HepG2 (cell line): Measurements from ENCODE around the gene PEMT. TPM values are rescaled to one million over a fixed set of nuclear protein-coding genes. Genes with fewer than 3 reads are reported as not detected.

Experiments
- HNF1A ChIP-seq, 2 experiments: sonication (generic) in 1 of 2; formaldehyde crosslinking in 1 of 2; IDR thresholded peaks; 2 replicates each; pipeline versions ENCODE4 v1.4.0 to v1.6.1; 2016 to 2020; ENCODE audit warnings: borderline replicate concordance in 1 of 2, low read depth in 1 of 2, mild to moderate bottlenecking in 1 of 2, missing genetic modification reagents in 1 of 2
- RARA ChIP-seq: IDR thresholded peaks from 2 replicates; pipeline ENCODE4 v1.6.1; 2016; ENCODE audit warnings: missing genetic modification reagents, missing compliant biosample characterization
- ZFP90 ChIP-seq: sonication (generic); formaldehyde crosslinking; IDR thresholded peaks from 2 replicates; pipeline ENCODE4 v1.8.0; 2022; ENCODE audit warnings: missing genetic modification reagents, mild to moderate bottlenecking, inconsistent platforms, borderline replicate concordance
- ZNF512B ChIP-seq: sonication (generic); formaldehyde crosslinking; IDR thresholded peaks from 2 replicates; pipeline ENCODE4 v1.5.1; 2020; ENCODE audit warnings: missing genetic modification reagents, mild to moderate bottlenecking, borderline replicate concordance
- ZNF691 ChIP-seq: sonication (generic); formaldehyde crosslinking; IDR thresholded peaks from 2 replicates; pipeline ENCODE4 v1.4.0; 2020; ENCODE audit warnings: missing genetic modification reagents, low read depth, mild to moderate bottlenecking, borderline replicate concordance
- polyA plus RNA-seq, 8 experiments: library from polyadenylated mRNA; depleted of rRNA in 3 of 8; stranded (reverse) in 7 of 8; unstranded in 1 of 8; fragments of >200 nt; fragmentation: Illumina TruSeq in 4 of 8; extraction: Trizol in 4 of 8; gene quantifications; 2 replicates each; pipeline versions ENCODE4 v1.2.1 to v1.2.3, GENCODE V29; 2011 to 2016; ENCODE audit warnings: low read depth in 4 of 8, missing spikeins in 1 of 8, mixed read lengths in 1 of 8; ENCODE audit not compliant: insufficient read depth in 1 of 8
- total RNA-seq, 5 experiments: library from RNA; depleted of rRNA; stranded (reverse); fragments of >200 nt; fragmentation: Illumina TruSeq; extraction: Trizol; gene quantifications; 2 replicates each; pipeline ENCODE4 v1.2.3, GENCODE V29; 2016; ENCODE audit warnings: low read depth in 1 of 5
- TF ChIP-seq, protein P1 (sequence below): IDR thresholded peaks from 2 replicates; pipeline ENCODE4 v1.4.0; 2020; ENCODE audit warnings: mild to moderate bottlenecking, missing genetic modification reagents
- TF ChIP-seq, protein P2 (sequence below): sonication (generic); formaldehyde crosslinking; IDR thresholded peaks from 2 replicates; pipeline ENCODE4 v1.4.0; 2020; ENCODE audit warnings: missing genetic modification reagents

Gene PEMT
- total and polyA plus RNA-seq, 2 of the 13 experiments (the other 11 are each of a cell fraction or from before 2014, with no cell fraction given), result 31.7 to 43.6 TPM

DNA sequence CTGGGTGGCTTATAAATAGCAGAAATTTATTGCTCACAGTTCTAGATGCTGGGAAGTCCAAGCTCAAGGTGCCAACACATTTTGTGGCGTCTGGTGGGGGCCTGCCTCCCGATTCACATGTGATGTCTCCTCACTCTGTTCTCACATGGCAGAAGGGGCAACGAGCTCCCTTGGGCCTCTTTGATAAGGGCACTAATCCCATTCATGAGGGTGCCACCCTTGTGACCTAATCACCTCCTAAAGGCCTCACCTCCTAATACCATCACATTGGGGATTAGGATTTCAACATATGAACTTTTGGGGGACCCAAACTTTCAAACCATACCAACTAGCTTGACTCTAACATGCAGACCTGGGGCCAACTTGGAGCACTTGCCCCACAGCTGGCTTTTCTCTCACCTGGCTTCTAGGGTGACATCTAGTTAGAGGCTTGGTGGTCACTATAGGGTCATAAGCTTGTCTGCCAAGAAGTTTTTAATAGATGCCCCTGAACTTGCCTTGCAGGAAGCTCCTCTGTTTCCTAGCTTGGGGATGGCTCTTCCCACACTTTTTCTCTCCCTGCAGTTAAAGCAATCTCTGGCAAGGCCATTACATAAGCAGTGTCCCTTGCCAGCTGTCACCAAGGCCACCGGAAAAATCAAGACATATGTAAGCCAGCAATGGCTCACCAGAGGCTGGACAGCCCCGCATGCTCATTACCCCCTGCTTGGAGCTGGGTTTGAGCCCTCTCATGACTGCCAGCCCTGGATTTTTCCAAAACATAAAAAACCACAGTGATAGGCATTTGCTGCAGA, 123.1 kb downstream of the PEMT start (continued):
- TF ChIP-seq ZNF512B (CRISPR knock-in tag), result no peak
- TF ChIP-seq, protein P1, sequence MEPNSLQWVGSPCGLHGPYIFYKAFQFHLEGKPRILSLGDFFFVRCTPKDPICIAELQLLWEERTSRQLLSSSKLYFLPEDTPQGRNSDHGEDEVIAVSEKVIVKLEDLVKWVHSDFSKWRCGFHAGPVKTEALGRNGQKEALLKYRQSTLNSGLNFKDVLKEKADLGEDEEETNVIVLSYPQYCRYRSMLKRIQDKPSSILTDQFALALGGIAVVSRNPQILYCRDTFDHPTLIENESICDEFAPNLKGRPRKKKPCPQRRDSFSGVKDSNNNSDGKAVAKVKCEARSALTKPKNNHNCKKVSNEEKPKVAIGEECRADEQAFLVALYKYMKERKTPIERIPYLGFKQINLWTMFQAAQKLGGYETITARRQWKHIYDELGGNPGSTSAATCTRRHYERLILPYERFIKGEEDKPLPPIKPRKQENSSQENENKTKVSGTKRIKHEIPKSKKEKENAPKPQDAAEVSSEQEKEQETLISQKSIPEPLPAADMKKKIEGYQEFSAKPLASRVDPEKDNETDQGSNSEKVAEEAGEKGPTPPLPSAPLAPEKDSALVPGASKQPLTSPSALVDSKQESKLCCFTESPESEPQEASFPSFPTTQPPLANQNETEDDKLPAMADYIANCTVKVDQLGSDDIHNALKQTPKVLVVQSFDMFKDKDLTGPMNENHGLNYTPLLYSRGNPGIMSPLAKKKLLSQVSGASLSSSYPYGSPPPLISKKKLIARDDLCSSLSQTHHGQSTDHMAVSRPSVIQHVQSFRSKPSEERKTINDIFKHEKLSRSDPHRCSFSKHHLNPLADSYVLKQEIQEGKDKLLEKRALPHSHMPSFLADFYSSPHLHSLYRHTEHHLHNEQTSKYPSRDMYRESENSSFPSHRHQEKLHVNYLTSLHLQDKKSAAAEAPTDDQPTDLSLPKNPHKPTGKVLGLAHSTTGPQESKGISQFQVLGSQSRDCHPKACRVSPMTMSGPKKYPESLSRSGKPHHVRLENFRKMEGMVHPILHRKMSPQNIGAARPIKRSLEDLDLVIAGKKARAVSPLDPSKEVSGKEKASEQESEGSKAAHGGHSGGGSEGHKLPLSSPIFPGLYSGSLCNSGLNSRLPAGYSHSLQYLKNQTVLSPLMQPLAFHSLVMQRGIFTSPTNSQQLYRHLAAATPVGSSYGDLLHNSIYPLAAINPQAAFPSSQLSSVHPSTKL, result peak; percentile 26; the same call in 1 of the 2 replicates
- TF ChIP-seq RARA (CRISPR knock-in tag), result peak; percentile 31; the same call in 1 of the 2 replicates
- TF ChIP-seq, protein P2, sequence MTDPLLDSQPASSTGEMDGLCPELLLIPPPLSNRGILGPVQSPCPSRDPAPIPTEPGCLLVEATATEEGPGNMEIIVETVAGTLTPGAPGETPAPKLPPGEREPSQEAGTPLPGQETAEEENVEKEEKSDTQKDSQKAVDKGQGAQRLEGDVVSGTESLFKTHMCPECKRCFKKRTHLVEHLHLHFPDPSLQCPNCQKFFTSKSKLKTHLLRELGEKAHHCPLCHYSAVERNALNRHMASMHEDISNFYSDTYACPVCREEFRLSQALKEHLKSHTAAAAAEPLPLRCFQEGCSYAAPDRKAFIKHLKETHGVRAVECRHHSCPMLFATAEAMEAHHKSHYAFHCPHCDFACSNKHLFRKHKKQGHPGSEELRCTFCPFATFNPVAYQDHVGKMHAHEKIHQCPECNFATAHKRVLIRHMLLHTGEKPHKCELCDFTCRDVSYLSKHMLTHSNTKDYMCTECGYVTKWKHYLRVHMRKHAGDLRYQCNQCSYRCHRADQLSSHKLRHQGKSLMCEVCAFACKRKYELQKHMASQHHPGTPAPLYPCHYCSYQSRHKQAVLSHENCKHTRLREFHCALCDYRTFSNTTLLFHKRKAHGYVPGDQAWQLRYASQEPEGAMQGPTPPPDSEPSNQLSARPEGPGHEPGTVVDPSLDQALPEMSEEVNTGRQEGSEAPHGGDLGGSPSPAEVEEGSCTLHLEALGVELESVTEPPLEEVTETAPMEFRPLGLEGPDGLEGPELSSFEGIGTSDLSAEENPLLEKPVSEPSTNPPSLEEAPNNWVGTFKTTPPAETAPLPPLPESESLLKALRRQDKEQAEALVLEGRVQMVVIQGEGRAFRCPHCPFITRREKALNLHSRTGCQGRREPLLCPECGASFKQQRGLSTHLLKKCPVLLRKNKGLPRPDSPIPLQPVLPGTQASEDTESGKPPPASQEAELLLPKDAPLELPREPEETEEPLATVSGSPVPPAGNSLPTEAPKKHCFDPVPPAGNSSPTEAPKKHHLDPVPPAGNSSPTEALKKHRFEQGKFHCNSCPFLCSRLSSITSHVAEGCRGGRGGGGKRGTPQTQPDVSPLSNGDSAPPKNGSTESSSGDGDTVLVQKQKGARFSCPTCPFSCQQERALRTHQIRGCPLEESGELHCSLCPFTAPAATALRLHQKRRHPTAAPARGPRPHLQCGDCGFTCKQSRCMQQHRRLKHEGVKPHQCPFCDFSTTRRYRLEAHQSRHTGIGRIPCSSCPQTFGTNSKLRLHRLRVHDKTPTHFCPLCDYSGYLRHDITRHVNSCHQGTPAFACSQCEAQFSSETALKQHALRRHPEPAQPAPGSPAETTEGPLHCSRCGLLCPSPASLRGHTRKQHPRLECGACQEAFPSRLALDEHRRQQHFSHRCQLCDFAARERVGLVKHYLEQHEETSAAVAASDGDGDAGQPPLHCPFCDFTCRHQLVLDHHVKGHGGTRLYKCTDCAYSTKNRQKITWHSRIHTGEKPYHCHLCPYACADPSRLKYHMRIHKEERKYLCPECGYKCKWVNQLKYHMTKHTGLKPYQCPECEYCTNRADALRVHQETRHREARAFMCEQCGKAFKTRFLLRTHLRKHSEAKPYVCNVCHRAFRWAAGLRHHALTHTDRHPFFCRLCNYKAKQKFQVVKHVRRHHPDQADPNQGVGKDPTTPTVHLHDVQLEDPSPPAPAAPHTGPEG (CRISPR knock-in tag), result no peak
- TF ChIP-seq HNF1A (IDR thresholded peaks at IDR 0.05; ENCODE audit: low read depth), result no peak
- no peak for TF ChIP-seq HNF1A (CRISPR knock-in tag; IDR thresholded peaks at IDR 0.05; ENCODE audit: borderline replicate concordance)
- TF ChIP-seq ZFP90, result no peak
- no peak for TF ChIP-seq ZNF691 (CRISPR knock-in tag)
